Right forelimb (tissue), 1 donor: Measurements from ENCODE around the gene CCL18.
"Not testable (repeated sequence)": the region's sequence is repeated elsewhere in the genome, so short reads cannot be mapped to it uniquely, and the experiment has no call there.

Source experiments
- DNase-seq: peaks from one replicate; pipeline ENCODE4 v3.0.0-alpha.2; 2018

The CCL18 gene

GRCh38 chr17:36072431-36073121, 8.5 kb downstream of the CCL18 start:
- no peak for DNase-seq

GRCh38 chr17:36074365-36074764, 10.3 kb downstream of the CCL18 start:
- no peak for DNase-seq

GRCh38 chr17:36081681-36082471, 17.8 kb downstream of the CCL18 start:
- not testable (repeated sequence) for DNase-seq

- not testable (repeated sequence) for DNase-seq
Observed at GRCh38 chr17:36082482-36083120, 18.5 kb downstream of the CCL18 start.

- DNase-seq, result not testable (repeated sequence)
Observed at GRCh38 chr17:36083691-36084090, 19.6 kb downstream of the CCL18 start.

GRCh38 chr17:36085765-36086164, 21.7 kb downstream of the CCL18 start:
- DNase-seq, result no peak

GRCh38 chr17:36086791-36087190, 22.7 kb downstream of the CCL18 start:
- no peak for DNase-seq

- DNase-seq, result not testable (repeated sequence)
Observed at GRCh38 chr17:36087471-36087870, 23.4 kb downstream of the CCL18 start.

GRCh38 chr17:36087897-36088572, 24.0 kb downstream of the CCL18 start:
- DNase-seq, result not testable (repeated sequence)

GRCh38 chr17:36088670-36089338, 24.7 kb downstream of the CCL18 start:
- DNase-seq, result no peak

GRCh38 chr17:36089339-36089865, 25.3 kb downstream of the CCL18 start:
- no peak for DNase-seq

- no peak for DNase-seq
Observed at GRCh38 chr17:36089888-36090836, 26.1 kb downstream of the CCL18 start, which contains the start of gene CCL3. Gene CCL3, minus strand, starts transcription at chr17:36090143. Its CDS starts 85 bp downstream, at chr17:36090058.

GRCh38 chr17:36092230-36092629, 28.2 kb downstream of the CCL18 start:
- DNase-seq, result no peak

GRCh38 chr17:36092715-36093114, 28.6 kb downstream of the CCL18 start:
- DNase-seq, result not testable (repeated sequence)

GRCh38 chr17:36094232-36094631, 30.2 kb downstream of the CCL18 start:
- no peak for DNase-seq

- DNase-seq, result no peak
Observed at GRCh38 chr17:36094746-36095145, 30.7 kb downstream of the CCL18 start.

- no peak for DNase-seq
Observed at GRCh38 chr17:36095992-36096391, 31.9 kb downstream of the CCL18 start.

- DNase-seq, result not testable (repeated sequence)
Observed at GRCh38 chr17:36099004-36099403, 34.9 kb downstream of the CCL18 start.

GRCh38 chr17:36103401-36103975, 39.4 kb downstream of the CCL18 start, which contains the start of gene CCL4:
Gene CCL4, plus strand, starts transcription at chr17:36103827. Its CDS starts 79 bp downstream, at chr17:36103906.
- DNase-seq, result not testable (repeated sequence)

GRCh38 chr17:36104246-36104645, 40.2 kb downstream of the CCL18 start:
- DNase-seq, result not testable (repeated sequence)
